Activated T-cell treated with anti-CD3 and anti-CD28 coated beads for 24 hours (primary cell): Measurements from ENCODE around the gene SCP2.

ENCODE experiments used
- DNase-seq: peaks from one replicate; pipeline ENCODE4 v3.0.0-alpha.2; 2020; ENCODE audit warnings: low read depth

Gene SCP2

GRCh38 chr1:53082826-53083455, 155.9 kb downstream of the SCP2 start:
- DNase-seq, result no peak

GRCh38 chr1:53083636-53084588, 156.8 kb downstream of the SCP2 start:
- DNase-seq, result no peak

GRCh38 chr1:53084589-53084971, 157.5 kb downstream of the SCP2 start:
- DNase-seq, result no peak

GRCh38 chr1:53085405-53085804, 158.3 kb downstream of the SCP2 start:
- no peak for DNase-seq

GRCh38 chr1:53086491-53087070, 159.5 kb downstream of the SCP2 start:
- no peak for DNase-seq

DNA sequence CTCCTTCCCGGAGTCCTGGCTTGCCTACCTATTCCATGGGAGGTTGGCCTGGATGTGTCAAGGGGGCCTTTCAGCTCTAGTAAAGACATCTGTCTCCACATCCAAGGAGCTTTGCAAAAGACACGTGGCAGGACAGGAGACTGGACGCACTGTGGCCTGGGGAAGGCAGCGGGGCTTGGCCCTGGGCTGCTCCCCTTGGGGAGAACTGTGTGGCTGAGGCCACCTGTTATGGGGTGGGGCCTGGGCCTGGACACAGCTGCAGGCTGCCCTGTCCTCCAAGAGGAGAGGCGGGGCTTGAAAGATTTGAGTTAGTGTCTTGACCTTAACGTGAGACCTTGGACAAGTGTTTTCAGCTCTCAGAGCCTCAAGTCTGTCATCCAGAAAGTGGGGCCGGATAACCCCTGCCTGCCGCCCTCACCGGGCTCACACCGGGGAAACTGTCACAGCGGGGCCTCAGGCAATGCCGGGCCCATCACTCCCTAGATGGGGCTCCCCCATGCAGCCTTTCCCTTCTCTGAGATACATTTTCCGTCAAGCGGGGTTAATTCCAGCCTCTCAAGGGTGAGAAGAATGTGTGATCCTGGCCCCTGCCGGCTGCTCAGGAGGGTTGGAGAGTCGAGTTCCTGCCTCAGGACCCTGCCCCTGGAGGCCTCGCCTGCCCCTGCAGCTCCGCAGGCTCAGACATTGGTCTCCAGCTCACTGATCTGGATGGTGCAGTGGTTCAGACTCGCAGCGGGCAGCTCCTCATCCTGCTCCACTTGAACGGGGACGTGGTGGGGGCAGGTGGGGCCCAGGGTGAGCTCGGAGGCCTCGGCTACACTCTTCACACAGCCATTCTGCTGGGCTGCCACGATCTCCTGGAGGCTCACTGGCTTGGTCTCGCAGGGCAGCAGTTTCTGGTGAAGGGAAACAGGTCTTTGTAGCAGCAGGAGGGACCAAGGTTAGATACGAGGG, 160.5 kb downstream of the SCP2 start:
- no peak for DNase-seq

DNA sequence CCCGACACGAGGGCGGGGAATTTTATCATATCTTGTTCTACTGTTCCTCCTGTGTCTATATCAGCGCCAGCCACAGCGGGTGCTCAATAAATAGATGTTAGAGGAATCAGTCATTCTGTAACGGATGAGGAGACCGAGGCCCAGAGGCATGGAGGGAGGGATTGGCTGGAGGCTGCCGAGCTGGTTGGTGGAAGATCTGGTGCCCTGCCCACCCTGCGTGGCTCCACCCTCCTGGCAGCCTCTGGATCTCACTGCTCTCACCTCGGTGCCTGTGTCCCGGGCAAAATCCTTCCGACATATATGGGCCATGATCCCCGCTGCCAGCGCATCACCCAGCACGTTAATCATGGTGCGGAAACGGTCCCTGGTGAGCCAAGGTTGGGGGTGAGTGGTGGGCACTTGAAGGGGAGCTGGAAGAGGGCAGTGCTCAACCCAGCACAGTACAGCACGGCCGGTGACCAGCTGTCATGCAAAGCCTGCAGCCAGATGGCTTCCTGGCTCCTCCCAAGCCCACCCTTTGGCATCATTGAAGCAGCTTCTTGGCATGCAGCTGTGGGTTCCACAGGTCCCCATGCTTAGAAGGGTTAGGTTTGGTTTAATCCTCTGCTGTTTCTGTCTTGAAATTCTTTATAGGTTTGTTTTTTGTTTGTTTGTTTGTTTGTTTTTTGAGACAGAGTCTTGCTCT, 161.7 kb downstream of the SCP2 start:
- no peak for DNase-seq

- DNase-seq, result no peak
These were observed 162.6 kb downstream of the SCP2 start for GRCh38 chr1:53089478-53090226.

DNA sequence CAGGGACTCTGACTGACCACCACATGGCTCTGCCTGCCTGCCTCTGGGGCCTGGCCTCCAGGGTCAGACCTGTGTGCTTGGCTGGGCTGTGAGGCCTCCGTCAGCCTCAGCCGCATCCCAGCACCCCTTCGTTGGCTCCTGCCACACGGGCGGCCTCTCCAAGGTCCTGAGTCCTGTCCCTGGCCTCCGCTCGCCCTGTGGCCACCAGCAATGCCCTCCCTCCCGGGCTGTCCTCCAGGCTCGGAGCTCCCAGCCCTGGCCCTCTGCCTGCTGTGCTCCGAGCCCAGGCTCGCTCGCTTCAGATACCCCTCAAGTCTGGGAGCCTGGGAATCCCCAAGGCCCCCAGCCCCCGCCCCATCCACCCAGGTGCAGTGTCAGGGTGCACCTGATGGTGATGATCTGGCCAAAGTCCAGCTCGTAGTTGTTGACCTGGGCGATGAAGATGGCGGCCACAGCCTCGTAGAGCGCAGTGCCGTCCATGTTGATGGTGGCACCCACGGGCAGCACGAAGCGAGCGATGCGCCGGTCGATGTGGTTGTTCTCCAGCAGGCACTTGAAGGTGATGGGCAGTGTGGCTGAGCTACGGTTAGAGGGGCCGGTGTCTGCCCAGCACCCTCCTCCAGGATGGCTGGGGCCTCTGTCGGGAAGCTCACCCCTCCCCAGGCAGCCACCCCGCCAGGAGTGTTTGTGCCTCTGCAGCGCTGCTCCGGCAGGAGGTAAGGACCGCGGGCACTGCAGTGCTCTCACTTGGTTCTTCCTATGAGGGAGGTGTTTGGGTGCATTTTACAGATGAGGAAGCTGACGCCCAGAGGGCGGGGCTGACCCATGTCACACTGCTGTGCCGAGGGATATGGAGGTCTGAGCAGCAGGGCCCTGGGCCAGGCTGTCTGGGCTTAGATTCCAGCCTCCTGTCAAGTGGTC, 163.4 kb downstream of the SCP2 start:
- no peak for DNase-seq

- DNase-seq, result no peak
These were observed 165.0 kb downstream of the SCP2 start for GRCh38 chr1:53091841-53092645.

DNA sequence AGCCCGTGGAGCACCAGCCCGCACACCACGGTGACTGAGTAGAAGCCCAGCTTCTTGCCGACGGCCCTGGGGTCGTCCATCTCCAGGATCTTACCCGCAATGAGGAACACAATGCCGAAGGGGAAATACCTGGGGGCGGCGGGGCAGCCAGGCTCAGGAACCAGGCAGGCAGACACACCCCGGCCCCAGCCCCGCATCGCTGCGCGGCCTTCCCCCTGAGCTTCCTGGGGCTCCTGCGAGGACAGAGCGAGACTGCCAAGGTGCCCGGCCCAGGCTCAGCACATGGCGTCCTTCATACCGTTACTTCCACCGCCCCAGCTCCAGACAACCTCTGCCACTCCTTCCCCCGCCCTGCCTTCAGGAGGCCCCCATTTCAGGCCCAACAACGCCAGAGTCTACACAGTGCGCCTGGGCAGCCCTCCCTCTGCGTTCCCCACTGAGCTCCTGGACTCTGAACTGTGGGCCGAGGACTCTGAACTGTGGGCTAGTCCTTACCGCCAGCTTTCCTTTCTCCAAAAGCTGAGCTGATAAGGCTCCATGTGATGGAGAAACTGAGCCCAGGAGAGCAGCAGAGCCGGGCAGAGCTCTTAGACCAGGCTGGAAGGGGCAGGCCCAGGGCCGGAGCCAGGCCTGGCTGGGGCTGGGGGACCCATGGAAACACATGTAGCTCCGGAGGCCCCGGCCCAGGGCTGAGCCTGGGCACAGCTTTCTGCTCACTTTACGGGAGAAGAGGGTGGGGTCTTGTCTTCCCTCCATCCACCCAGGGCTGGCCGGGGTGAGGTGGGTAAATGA, 165.8 kb downstream of the SCP2 start:
- no peak for DNase-seq

DNA sequence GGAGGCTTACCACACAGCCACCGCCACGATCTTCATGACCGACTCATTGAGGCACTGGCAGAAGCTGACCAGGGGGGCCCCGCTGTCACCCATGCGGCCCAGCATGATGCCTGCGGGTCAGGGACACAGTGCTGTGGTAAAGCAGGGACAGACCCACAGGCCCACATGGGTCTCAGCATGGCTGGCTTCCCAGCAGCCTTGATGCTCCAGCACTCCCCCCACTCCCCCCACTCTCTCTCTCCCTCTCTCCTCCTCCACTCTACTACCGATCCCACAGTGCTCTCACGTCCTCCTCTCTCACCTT, 166.3 kb downstream of the SCP2 start:
- DNase-seq, result no peak

- no peak for DNase-seq
These were observed 166.9 kb downstream of the SCP2 start for GRCh38 chr1:53093778-53094532.

DNA sequence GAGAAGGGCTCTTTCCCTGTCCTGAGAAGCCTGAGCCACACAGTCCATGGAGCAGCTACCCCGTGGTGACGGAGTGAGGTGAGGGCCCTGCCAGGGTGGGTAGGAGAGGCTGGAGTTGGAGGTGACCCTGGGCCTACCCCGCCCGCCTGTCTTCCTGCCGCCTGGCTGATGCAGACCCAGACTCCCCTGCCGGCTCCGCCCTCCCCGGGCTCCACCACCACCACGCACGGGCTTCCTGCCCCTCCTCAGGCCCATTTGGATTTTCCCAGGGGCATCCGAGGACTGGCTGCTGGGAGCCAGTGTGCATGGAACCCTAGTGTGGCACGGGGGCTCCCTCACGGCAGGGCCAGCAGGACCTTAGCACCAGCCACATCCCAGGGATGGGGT, 167.4 kb downstream of the SCP2 start:
- no peak for DNase-seq
